GM06990 (cell line): Measurements from ENCODE around the gene APBB2.
"Not testable (repeated sequence)": the region's sequence is repeated elsewhere in the genome, so short reads cannot be mapped to it uniquely, and the experiment has no call there.

ENCODE experiments used
- DNase-seq: peaks from one replicate; pipeline ENCODE4 v3.0.0-alpha.2; 2011; ENCODE audit not compliant: insufficient read length; ENCODE audit errors: extremely low read depth
- H3K27me3 ChIP-seq: replicated peaks from 2 replicates; pipeline ENCODE4 v1.6.0; 2011; ENCODE audit warnings: low read length; ENCODE audit not compliant: control insufficient read depth, insufficient read depth
- H3K36me3 ChIP-seq: 2 replicates; pipeline ENCODE4 v1.5.1; 2011; ENCODE audit warnings: low read length; ENCODE audit not compliant: control insufficient read depth, insufficient read depth
- H3K4me3 ChIP-seq: replicated peaks from 2 replicates; pipeline ENCODE4 v1.5.1; 2011; ENCODE audit warnings: low read depth, mild to moderate bottlenecking, control low read depth, low read length
- CTCF ChIP-seq: IDR thresholded peaks from 2 replicates; pipeline ENCODE4 v1.5.1; 2011; ENCODE audit warnings: low read length, control low read depth, mild to moderate bottlenecking, inconsistent platforms; ENCODE audit not compliant: insufficient read depth, poor library complexity, severe bottlenecking

APBB2 gene

DNA sequence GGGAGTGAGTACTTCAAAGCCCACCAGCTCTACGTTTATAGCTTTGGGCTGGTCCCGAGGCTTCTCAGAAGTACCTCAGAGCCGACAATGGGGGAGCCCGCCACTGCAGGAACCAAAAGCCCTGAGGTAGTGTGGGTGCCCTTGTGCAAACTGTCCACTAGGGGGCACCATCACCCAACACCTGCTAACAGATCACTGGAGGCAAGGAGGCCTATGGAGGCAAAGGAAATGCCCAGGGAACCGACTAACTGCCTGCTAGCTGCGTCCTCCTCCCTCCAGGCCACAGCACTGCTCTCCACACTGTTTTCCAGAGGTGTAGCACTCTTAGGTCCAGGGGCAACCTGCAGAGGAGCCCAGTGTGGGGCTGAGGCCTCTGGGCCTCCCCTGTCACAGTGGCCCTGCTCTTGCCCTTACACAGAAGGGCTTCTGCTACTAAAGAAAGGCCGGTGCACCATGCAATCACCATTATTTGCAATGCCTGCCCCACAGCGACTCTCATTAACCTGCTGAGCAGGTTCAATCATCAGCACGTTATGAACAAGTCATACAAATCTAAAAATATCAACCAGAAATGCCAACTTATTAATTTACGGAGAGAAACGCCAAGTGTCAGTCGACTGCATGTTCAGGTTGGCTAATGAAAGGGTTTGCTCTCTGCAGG, 305.5 kb downstream of the APBB2 start:
- Histone ChIP-seq H3K36me3 (no peaks in the 10 kb centered on the region), H3K27me3 (no peaks in the 10 kb centered on the region), H3K4me3 (no peak overlapping the region)
- TF ChIP-seq CTCF: peak; percentile 94
- DNase-seq: peak; percentile 63

- Histone ChIP-seq H3K36me3 (no peaks in the 10 kb centered on the region), H3K4me3 (no peak overlapping the region), H3K27me3 (no peaks in the 10 kb centered on the region; the same call in 1 of the 2 replicates)
- DNase-seq: no peak
- no peak for TF ChIP-seq CTCF
These were observed 306.0 kb downstream of the APBB2 start for GRCh38 chr4:40908297-40908696.

DNA sequence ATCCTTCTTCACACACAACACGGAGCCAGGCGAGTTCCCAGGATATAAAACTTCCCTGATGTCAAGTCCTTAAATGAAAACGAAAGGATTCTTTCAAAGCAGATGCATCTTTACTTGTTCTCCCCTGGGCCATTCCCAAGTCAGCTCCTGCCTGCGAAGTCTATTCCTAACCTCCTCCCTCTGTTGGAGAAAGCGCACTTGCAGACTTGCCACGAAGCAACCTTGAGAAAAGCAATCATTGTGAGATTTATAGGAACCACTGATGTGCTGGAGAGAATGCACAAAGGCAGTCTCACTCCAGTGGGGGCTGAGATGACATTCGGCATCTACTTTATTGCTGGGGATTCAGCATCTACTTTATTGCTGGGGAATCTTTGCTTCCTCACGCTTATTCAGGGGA, 308.9 kb downstream of the APBB2 start:
- TF ChIP-seq CTCF: no peak
- H3K27me3 ChIP-seq: no peaks in the 10 kb centered on the region; the same call in 1 of the 2 replicates
- no peaks in the 10 kb centered on the region for H3K36me3 ChIP-seq
- DNase-seq: no peak
- H3K4me3 ChIP-seq: no peak overlapping the region

DNA sequence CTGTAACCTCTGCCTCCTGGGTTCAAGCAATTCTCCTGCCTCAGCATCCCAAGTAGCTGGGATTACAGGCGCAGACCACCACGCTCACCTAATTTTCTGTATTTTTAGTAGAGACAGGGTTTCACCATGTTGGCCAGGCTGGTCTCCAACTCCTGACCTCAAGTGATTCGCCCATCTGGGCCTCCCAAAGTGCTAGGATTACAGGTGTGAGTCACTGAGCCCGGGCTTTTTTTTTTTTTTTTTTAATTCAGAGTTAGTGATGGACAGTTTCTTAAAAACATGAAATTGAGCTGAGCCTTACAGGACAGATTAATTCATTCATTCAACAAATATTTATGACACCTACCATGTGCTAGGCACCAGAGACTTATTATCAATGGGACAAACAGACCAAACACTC, 313.8 kb downstream of the APBB2 start:
- not testable (repeated sequence) for H3K27me3 ChIP-seq, H3K36me3 ChIP-seq, H3K4me3 ChIP-seq, DNase-seq

DNA sequence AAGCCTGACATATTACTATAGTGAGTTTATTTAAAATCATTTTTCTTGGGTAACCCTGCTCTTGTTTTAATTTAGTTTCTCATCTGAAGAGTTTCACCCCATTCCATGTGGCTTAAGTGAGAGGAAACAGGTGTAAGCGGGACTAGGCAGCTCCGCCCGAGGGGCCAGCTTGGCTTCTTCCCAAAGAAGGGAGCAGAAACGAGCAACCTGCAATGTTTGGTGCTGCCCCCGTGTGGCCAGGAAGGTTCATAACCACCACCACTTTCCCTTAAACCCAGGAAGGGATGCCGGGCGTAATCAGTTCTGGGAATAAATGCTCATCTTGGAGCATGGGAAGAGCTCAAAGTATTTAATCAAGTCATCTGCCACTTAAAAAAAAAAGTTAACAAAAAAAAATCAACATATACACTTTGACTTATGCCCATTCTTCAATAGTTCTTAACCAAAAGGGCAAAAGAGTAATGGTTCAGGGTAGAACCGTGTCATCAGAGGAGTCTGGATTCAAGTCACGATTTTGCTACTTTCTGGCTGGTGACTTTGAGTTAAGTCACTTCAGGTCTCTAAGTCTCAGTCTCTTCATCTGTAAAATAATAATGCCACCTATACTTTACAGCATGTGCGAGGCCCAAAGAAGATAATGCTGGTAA, 316.7 kb downstream of the APBB2 start:
- no peaks in the 10 kb centered on the region for H3K36me3 ChIP-seq
- peak; percentile 10 for DNase-seq
- peak; percentile 81 for TF ChIP-seq CTCF
- H3K4me3 ChIP-seq: 0 out of 2 replicates have a peak overlapping the region, but pooled peaks have one; percentile 2
- H3K27me3 ChIP-seq: no peaks in the 10 kb centered on the region

GRCh38 chr4:40890764-40891163, 323.6 kb downstream of the APBB2 start:
- DNase-seq: no peak
- Histone ChIP-seq H3K4me3 (no peak overlapping the region), H3K27me3 (no peaks in the 10 kb centered on the region; the same call in 1 of the 2 replicates), H3K36me3 (no peaks in the 10 kb centered on the region; the same call in 1 of the 2 replicates)
- no peak for TF ChIP-seq CTCF
